Stimulated activated naive CD4-positive, alpha-beta T cell (primary cell): ENCODE data around the gene TRIM66.

Source experiments
- DNase-seq, 6 experiments: peaks; one replicate each; lab custom pipeline; 2025; lab: John Stamatoyannopoulos, UW

Gene TRIM66

DNA sequence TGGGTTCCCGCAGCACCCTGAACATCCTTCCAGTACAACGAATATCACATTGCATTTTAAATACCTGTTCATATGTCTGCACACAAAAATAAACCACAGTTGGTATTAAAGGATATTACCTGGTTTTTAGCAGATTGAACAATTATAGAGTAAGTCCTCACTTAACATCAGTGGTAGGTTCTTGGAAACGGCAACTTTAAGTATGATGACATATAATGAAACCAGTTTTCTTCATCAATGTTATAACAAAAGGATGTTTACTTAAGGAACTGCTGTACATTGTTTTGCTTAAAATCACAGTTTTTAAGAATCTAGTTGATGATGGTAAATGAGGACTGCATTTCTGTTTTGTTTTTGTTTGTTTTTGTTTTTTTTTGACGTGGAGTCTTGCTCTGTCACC is 28.0 kb downstream of the TRIM66 start:
- no peak for DNase-seq

DNA sequence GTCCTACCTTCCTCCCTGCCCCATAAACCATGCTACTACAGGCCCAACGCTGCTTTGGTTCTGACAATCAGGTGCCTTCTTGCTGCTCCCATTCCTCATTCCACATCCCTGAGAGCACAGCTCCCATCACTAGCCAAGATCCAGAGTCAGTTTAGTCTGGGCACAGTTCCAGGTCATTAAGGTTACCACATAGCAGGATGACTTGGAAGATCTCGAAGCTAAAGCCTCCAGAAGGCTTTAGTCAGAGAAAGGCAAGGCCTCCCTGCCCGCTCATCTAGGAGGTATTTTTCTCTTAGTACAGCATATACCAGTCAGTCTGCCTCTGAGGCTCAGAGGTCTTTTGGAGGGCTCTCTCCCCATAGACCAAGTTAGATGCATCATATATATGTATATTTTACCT is 30.3 kb downstream of the TRIM66 start:
- DNase-seq, result no peak

DNA sequence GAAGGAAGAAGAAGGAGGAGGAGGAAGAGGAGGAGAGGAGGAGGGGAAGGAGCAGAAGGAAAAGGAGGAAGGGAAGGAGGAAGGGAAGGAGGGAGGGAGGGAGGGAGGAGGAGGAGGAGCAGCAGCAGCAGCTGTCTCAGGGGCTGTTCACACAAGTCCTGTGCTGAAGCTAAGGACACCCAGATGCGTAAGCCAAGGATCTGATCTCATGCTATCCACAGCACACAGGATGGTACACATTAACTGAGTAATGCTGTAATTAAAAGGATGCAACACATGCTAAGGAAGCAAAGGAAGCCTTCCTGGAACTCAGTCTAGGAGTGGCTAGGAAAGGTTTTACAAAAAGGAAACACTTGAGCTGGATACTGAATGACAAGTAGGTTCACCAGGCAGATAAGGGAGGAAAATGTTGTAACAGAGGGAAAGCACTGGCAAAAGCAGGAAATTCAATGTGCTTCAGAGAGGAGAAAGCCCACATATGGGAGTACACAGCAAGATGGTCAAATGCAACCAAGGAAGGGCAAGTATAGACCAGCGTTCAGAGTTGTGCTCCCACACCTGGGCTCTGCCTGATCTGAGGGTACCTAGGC is 32.0 kb downstream of the TRIM66 start:
- no peak for DNase-seq

DNA sequence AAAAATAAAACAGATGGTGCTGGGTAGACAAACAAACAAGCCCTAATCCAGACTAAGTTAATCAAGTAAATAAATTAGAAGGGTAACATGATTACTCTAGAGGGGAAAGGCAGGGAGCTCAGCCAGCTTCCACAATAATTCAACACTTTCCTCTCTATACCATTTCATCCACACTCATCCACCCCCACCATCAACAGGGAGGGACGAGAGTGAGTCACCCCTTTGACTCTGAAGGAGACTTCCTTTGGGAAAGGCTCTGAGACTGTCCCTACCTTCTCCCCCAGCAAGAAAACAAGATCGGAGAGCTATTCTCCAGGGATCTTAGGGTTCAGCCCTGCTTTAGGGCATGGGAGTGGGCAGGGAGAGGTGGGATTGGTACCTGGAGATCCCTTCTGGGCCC is 33.1 kb downstream of the TRIM66 start:
- DNase-seq, result no peak

DNA sequence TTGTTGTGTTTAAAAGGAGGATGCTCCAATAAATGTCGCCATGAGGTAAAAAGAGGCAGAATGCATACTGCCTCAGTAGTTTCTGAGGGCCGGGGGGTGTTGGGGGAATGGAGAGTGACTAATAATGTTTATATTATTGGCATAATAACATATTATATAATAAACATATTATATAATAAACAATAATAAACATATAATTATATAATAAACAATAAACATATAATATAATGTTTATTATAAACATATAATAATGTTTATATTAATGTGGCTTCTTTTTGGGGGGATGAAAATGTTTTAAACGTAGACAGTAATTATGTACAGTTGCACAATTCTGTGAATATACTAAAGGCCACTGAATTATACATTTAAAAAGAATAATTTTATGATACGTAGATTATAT is 35.6 kb downstream of the TRIM66 start:
- DNase-seq, result no peak

DNA sequence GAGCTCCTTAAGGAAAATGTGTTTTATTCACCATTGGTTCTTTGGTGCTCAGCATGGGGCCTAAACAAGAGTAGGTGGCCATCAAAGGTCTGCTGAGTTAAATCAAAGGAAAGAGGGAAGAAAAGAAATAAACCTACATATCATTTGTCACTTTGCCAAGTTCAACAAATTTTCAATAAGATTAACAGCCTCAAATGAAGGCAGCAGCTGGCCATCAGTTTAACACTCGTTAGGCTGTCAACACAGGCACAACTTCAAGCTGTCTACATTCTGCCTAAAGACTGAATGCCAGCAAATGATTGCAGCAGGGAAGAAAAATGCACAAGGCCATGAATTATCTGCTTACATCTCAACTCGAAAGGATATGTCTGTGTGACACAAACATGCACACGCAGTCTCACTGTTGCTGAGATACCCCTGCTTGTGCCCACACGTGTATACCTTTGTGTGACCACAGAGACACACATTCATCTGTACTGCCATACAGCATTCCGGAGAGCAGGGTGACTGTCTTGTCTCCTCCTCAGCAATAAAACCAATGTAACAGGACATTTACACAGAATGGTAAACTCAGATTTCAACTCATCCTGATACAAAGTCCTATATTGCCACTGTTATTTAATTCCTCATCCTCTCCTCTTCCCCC is 40.1 kb downstream of the TRIM66 start:
- DNase-seq, result no peak

DNA sequence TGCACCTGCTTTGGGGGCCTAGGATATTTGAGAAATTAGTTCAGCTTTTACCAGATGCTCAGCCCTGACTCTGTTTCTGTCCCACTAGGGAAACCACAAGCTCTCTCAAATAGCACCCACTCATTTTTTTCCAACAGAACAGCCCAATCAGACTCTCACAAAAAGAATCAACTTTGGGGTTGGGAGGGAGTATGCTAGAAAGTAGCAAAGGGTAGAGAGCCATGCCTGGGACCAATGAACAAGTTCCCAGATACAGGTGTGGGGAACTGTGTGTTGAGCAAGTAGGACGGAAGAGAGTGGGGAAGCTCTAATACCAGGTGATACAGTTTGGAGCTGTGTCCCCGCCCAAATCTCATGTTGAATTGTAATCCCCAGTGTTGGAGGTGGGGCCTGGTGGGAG is 41.1 kb downstream of the TRIM66 start:
- DNase-seq, result no peak

DNA sequence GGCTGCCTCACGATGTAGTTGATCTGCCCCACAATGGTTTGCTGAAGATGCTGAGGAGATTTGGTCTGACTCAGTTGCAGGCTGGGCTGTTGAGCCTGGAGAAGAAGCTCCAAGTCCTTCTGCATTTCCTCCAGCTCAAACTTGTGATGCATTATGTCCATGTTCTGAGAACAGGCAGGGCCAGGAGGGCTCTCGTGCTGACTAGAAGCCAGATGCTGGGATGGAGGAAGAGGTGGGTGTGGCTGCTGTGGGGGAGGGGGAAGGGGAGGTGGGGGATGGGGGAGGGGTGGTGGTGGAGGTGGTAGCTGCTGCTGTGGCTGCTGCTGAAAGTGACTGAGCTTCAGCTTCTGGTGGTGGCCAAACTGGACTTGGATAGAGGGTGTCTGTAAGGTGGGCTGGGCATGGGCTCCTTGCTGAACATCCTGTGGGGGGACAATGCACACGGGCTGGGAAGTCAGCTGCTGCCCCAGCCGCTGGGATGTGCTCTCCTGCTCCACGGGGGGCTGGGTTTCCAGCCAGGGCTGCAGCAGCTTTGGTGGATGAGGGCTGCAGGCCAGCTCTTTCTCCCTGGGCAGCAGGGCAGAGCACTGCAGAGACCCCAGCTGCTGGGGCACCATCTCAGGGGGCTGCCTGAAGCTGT is 42.1 kb downstream of the TRIM66 start:
- no peak for DNase-seq

DNA sequence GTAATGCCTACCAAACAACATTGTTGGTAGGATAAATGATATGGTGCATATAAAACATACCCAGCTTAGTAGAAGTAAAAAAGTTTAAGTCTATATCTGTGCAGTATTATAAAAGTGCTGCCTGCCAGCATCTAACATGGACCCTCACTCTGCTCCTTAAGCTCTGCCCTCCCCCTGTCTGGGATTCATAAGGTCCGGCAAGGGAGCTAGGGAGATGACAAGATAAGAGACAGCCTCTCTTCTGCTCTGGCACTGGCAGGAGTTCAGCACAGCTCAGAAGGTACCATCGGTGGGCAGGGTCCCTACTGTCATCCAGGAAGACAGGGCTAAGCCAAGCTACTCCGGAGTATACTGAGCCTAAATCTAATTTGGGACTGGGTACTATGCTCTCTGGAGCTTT is 42.8 kb downstream of the TRIM66 start:
- no peak for DNase-seq

DNA sequence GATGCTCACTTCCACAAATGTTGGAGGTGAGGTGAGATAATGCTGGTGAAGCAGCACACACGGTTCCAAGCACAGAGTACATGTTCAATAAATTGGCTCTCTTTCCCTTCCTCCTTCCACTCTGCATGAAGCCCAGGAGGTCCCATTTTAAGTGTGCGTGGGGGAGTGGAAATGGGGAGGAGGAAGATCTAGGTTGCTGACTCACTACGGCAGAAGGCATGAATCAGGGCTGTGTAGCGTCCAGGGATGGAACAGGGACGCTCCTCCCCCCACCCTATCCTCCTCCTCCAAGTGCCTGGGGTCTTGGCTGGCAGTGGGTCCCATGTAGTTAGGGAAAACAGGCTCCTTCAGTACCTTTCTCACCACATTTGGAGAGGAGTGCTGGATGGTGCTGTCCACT is 44.2 kb downstream of the TRIM66 start:
- no peak for DNase-seq

DNA sequence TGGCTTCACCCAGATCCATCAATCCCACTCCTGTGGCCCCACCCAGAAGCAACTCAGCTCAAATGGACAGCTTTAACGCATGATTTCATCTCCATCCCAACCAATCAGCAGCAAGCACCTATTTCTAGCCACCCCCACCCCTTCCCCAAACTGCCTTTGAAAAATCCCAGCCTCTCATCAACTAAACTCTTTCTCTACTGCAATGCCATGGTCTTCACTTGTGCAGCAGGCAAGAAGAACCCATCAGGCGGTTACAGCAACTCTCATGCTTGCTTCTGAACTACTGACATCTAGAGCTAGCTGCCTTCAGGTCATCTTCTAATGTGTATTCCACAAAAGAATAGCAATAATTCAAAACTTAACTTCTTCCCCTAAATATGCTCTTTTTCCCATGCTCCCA is 46.3 kb downstream of the TRIM66 start:
- DNase-seq, result no peak

DNA sequence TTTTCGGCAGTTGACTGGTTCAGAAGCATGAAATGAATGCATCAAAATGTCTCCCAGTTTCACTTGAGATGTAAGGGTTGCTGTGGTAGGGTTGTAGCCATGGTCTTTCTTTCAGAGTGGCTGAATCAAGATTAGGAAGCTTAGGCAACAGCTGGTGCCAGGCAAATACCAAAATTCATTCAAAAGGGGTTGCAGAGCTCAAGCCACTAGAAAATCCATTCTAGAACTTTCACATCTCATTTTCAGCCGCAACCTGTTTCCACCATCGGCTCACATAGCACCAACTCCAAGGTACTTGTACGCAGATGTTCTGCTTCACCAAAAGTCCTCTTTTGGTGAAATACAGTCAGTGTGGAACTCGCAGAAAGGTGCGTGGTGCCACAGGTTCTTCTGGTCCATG is 48.0 kb downstream of the TRIM66 start:
- DNase-seq, result no peak

DNA sequence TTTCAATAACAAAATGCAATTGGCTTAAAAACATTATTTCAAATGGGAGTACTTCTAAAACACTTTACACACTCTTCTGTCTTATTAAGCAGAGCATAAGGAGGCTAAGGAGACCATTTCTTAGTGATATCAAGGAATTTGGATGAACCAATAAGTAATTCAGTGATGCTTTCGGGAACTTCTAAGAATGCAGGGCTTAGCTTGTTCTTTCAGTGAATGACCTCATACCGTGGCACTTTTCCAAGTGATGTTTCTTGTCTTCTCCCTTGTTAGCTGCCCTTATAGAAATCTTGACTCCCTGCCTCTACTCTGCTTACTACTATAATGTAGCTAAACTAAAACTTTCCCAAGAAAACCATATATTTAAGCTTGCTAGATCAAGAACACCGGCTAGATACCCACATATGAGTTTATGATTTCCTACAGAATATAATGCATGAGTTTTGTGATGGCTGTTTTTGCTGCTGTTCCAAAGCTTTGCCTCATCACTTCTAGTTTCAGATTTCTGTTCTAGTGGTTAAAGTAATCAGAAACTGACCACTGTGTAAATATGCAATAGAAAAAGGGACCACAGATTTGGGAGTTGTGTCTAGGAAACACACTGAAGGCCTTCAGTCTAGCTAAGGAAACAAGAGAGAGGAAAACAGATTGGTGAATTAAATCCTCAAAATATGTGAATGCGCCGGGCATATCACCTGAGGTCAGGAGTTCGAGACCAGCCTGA is 50.9 kb downstream of the TRIM66 start:
- DNase-seq, result no peak

DNA sequence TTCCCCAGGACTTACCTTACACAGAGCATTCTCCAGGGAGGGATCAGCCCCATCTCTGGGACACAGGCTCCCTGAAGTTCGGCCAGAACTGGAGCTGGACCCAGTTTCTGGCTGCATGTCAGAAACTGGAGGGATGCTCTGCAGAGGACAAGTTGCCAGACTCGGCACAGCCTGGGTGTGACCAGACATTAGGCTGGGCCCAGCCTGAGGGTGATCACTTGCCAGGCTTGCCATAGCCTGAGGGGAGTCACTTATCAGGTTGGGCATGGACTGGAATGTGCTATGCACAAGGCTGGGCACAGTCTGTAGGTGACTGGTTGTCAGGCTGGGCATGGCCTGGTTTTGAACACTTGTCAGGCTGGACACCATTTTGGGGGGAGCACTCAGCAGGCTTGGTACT is 57.8 kb downstream of the TRIM66 start:
- no peak for DNase-seq

DNA sequence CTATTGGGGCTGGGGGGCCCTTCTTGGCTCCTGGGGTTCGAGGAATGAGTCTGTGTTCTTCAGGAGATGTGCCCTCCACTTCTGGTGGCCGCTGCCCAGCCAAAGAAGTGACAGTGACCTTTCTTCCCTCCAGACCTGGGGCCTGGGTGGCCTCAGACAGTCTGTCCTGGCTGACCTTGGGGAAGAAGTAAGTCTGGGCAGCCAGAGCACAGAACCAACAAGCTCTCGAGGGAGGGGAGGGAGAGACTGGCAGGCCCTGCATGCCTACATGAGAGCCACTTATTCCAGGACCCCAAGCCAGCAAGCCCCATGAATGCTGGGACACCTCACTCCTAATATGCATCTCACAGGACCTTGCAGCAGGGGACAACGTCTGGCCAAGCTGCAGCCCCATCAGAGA is 61.3 kb downstream of the TRIM66 start:
- DNase-seq, result no peak

DNA sequence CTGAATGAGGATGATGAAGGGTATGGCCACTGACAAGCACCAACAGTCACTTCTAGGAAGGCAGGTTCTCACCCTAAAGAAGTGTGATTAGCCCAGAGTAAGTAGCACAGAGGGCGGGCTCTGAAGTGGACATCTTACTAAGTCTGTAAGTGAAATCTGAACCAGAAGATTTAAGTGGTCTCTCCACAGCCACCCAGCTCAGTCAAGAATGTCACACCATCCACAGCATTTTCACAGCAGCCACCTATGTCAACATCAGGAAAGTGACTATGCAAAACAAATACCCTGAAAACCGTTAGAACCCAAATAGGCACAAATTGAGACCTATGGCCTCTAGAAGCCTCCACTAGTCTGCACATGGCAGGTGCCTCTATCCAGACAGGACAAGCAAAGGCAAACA is 65.4 kb downstream of the TRIM66 start:
- no peak for DNase-seq

DNA sequence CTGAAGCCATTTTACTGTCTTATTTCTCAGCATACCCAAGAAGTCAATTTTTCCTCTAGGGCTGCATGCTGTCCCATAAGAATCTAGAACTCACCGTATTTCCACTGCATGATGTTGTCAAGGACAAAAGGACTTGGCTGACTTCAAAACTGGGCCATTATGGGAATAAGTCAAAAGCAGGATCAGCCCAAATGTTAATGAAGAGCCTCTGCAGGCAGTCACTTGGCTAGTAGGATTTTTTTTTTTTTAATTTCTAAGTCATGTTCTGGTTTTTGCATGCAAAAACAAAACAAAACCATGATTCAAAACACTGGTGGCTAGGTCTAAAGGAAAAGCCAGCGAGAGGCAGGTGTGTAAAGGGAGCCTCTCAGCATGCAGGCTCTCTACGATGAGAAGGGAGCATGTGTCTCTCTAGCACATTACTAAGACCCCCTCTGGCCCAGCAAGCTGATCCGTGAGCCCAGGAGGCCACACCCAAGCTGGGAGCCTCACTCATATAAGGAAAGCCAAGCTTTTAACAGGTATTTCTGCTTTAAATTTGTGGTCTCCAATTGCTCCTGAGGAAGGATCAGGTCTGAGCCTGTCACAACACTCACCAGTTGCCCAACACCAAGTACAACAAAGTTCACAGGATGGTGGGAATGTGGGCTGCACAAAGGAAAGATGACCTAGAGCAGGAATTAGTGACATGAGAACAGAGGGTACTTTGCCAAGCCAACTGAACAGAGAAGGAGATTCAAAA is 67.0 kb downstream of the TRIM66 start:
- DNase-seq, result no peak

DNA sequence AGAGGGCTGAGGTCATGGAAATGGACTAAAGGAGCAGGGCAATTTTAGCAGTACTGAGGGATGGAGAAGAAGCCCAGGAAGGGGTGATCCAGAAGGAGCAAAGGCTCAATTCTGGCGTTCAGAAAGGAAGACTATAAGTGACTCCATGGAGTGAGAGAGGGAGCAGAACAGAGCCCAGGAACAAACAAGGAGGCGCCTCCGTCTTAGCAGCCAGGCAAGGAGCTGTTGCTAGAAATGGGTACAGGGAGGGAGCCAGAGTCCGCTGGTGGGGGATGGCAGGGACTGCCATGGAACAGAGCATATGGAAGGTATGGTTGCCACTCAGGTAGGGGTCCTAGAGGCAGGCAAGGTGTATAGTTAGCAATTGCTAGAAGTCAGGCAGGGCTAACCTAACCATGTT is 68.0 kb downstream of the TRIM66 start:
- DNase-seq, result no peak

DNA sequence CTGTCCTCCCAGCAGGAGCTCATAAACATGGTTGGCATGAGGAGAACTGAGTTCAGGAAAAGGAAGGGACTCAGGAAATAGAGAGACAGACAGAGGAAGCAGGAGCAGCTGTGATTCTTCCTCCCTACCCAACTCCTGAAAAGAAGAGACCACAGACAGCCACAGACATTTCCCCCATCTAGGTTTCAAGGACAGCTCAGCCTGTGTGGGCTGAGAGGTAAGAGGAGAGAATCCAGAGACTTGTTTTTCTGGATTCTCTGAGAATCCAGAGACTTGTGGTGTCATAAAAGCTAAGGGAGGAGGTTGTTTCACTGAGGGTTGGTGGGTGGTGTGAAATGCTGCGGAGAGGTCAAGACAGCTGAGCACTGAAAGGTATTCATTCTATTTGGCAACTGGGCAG is 69.4 kb downstream of the TRIM66 start:
- no peak for DNase-seq

DNA sequence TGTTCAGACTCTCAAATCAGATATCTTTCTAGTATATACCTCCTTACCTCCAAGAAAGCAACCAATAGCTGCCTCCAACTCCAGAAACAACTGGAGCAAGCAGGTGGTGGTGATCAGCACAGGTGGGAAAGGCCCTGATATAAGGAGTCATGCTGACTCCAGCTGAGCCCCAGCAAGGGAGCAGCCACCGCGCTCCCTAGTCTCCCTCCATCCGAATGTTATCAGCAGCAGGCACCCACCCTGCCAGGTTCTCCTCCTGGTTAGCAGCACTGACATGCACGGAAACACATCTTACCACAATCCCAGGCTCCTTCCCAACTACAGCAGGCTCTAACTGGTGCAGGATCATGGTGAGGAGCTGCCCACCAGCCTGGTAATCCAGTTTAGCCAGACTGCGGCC is 69.9 kb downstream of the TRIM66 start:
- DNase-seq, result no peak

DNA sequence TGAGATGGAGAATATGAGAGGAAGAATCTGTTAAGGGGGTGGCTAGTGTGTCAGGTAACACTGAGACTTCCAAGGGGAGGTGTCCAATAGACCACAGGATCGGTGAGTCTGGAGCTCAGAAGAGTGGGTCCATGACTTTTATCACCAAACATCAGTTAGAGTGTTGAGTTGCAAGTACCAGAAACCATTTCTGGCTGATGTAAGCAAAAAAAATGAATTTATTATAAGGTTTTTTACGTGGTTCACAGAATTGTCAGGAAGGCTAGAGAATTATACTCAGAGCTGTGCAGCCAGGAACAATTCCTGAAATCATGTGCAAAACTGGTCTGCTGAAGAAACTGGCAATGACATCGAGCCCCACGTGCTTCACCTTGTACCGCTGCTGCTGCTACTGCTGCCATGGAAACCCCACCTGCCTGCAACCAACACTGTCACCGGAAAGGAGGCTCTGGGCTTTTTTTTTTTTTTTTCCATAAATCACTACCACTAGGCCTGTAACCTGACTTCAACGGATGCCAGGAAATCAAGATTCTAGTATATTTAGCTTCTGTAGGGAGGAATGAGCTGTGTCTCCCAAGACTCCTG is 71.8 kb downstream of the TRIM66 start:
- peak in 2 of 6 experiments; percentile 18 for DNase-seq

DNA sequence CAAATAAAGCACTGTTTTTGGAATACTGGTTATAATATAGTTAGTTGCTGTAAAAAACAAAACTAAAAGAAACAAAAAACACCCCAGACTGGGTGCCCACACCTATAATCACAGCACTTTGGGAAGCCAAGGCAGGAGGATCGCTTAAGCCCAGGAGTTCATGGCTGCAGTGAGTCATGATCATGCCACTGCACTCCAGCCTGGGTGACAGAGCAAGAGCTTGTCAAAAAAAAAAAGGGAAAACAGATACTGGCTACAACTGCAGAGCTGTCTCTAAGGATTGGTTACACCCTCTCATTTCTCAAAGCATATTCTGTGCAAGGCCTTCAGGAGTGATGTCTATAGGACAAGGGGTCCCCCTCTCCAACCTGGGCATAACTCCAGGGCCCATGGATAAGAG is 73.8 kb downstream of the TRIM66 start:
- no peak for DNase-seq
